Nephron (organoid): ENCODE results near the gene ANKRD33B.

ENCODE experiments used
- H3K27ac Mint-ChIP-seq, 3 experiments: 2 replicates each; pipeline ENCODE4 v1.8.0; 2020; ENCODE audit warnings: mixed read lengths in 3 of 3, mild to moderate bottlenecking in 2 of 3, moderate library complexity in 1 of 3
- H3K27me3 Mint-ChIP-seq: 2 replicates; pipeline ENCODE4 v1.8.0; 2021; ENCODE audit warnings: low read depth, mild to moderate bottlenecking, moderate library complexity, mixed read lengths
- H3K36me3 Mint-ChIP-seq: 2 replicates; pipeline ENCODE4 v1.8.0; 2020; ENCODE audit warnings: low read depth, mixed read lengths
- H3K4me1 Mint-ChIP-seq: 2 replicates; pipeline ENCODE4 v1.8.0; 2020; ENCODE audit warnings: mixed read lengths
- H3K4me3 Mint-ChIP-seq, 3 experiments: 2 replicates each; pipeline ENCODE4 v1.8.0; 2020; ENCODE audit warnings: mild to moderate bottlenecking in 3 of 3, mixed read lengths in 3 of 3, moderate library complexity in 2 of 3
- H3K9me3 Mint-ChIP-seq: 2 replicates; pipeline ENCODE4 v1.8.0; 2020; ENCODE audit warnings: mixed read lengths
- CTCF ChIP-seq, 3 experiments: fragments of 200-600 bp; sonication (generic); IDR thresholded peaks; one replicate each; pipeline ENCODE4 v1.5.0; 2021; ENCODE audit warnings: antibody characterized with exemption in 3 of 3; ENCODE audit not compliant: unreplicated experiment in 3 of 3

ANKRD33B gene

GRCh38 chr5:10691826-10692785 lies 128.2 kb downstream of the ANKRD33B start:
- Mint-ChIP-seq H3K4me1 (peaks cover 13% of the 10 kb centered on the region), H3K27me3 (no peaks in the 10 kb centered on the region), H3K36me3 (peaks cover 26% of the 10 kb centered on the region), H3K4me3 (no peak overlapping the region), H3K9me3 (peaks cover 5% of the 10 kb centered on the region), H3K27ac (peak overlapping the region in 1 of 3 experiments; percentile 45)
- no peak for TF ChIP-seq CTCF (IDR thresholded peaks at IDR 0.05; ENCODE audit: unreplicated experiment in 3 of 3)

DNA sequence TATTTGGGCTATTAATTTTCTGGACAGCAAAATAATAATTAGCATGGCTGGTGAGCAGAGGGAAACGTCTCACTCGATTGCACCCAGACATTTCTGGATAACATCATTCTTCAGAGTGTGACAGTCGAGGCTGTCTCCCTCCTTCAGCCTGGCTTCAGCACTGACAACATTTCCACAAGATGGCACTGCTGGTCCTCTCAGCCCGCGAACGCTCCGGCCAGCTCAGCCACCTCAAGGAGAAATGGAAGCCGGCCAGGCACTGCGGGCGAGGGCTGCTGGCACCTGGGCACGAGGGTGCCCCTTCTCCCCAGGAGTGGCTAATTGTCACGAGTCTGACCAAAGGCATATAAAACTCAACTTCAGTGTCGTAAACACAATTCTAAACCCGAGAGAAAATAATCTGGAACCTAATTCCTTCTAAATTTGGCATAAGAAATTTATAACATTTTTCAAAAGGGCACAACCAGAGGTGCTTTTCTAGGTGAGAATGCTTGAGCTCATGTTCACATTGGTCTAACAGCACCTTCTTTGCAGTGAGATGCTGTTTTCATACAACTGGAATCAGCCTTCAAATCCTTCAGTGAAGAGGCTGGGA lies 131.3 kb downstream of the ANKRD33B start:
- Mint-ChIP-seq H3K27me3 (no peaks in the 10 kb centered on the region), H3K27ac (peak overlapping the region in 2 of 3 experiments; percentile 6 to 44), H3K4me3 (no peak overlapping the region), H3K9me3 (peaks cover 2% of the 10 kb centered on the region), H3K36me3 (peaks cover 8% of the 10 kb centered on the region), H3K4me1 (peaks cover 13% of the 10 kb centered on the region)
- TF ChIP-seq CTCF (IDR thresholded peaks at IDR 0.05; ENCODE audit: unreplicated experiment in 3 of 3) = peak; percentile 78 to 82 (median 78)

DNA sequence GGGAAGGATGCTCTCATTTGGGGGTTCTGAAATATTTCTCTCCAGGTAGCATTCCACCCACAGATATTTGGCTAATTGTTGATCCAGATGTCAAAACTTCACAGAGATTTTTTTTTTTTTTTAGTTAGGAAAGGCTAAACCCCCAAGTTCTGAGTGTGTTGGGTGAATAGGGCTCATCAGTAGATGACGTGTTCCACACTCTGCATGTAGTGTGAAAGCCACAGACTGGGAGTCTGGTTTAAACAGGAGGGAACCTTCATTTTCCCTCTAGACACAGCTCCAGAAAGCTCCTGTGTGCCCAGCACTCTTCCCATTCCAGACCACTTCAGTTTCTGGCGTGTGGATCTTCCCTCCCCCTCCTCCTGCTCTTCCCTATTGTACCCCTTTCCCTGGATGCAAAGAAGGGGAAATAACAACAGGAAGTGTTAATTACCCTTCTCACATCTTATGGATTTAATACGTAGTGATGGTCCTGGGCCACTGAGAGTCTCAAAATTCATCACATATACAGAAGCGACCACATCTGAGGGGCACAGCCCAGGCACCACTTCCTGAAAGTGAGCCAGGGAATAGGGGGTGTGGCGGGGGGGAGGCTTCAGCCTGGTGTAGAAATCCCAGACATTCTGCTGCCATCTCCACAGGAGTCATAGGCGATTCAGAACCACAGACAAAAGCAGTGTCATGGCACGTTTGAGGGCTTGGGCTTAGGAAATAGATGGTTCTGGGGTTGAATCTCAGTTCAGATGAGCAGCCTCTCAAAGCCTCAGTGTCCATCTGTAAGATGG lies 132.1 kb downstream of the ANKRD33B start:
- Mint-ChIP-seq H3K36me3 (peaks cover 1% of the 10 kb centered on the region), H3K27me3 (no peaks in the 10 kb centered on the region), H3K9me3 (no peaks in the 10 kb centered on the region), H3K27ac (no peak overlapping the region), H3K4me3 (no peak overlapping the region), H3K4me1 (peaks cover 13% of the 10 kb centered on the region)
- TF ChIP-seq CTCF (IDR thresholded peaks at IDR 0.05; ENCODE audit: unreplicated experiment in 3 of 3) = no peak

- Mint-ChIP-seq H3K4me1 (peaks cover 6% of the 10 kb centered on the region), H3K4me3 (no peak overlapping the region), H3K36me3 (no peaks in the 10 kb centered on the region), H3K27me3 (no peaks in the 10 kb centered on the region), H3K27ac (no peak overlapping the region), H3K9me3 (no peaks in the 10 kb centered on the region)
- TF ChIP-seq CTCF (IDR thresholded peaks at IDR 0.05; ENCODE audit: unreplicated experiment in 3 of 3) = no peak
These were observed 135.5 kb downstream of the ANKRD33B start for GRCh38 chr5:10699281-10699874.

GRCh38 chr5:10699987-10700386 lies 136.1 kb downstream of the ANKRD33B start:
- no peak for TF ChIP-seq CTCF (IDR thresholded peaks at IDR 0.05; ENCODE audit: unreplicated experiment in 3 of 3)
- no peak overlapping the region for H3K27ac Mint-ChIP-seq
- H3K4me3 Mint-ChIP-seq = no peak overlapping the region
- H3K9me3 Mint-ChIP-seq = no peaks in the 10 kb centered on the region
- H3K27me3 Mint-ChIP-seq = no peaks in the 10 kb centered on the region
- H3K4me1 Mint-ChIP-seq = peaks cover 4% of the 10 kb centered on the region
- no peaks in the 10 kb centered on the region for H3K36me3 Mint-ChIP-seq
